HuH-7 (cell line): ENCODE results near the gene IER5.
"Not testable (repeated sequence)": the region's sequence is repeated elsewhere in the genome, so short reads cannot be mapped to it uniquely, and the experiment has no call there.

Experiments
- DNase-seq: peaks from one replicate; pipeline ENCODE4 v3.0.0; 2011; ENCODE audit warnings: low spot score

The IER5 gene

DNA sequence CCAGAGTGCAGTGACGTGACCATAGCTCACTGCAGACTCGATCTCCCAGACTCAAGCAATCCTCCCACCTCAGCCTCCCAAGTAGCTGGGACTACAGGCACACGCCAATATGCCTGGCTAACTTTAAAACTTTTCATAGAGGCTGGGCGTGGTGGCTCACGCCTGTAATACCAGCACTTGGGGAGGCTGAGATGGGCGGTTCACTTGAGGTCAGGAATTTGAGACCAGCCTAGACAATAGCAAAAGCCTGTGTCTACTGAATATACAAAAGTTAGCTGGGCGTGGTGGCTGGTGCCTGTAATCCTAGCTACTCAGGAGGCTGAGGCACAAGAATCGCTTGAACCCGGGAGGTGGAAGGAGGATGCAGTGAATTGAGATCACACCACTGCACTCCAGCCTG is 27.5 kb downstream of the IER5 start:
- DNase-seq, result not testable (repeated sequence)

DNA sequence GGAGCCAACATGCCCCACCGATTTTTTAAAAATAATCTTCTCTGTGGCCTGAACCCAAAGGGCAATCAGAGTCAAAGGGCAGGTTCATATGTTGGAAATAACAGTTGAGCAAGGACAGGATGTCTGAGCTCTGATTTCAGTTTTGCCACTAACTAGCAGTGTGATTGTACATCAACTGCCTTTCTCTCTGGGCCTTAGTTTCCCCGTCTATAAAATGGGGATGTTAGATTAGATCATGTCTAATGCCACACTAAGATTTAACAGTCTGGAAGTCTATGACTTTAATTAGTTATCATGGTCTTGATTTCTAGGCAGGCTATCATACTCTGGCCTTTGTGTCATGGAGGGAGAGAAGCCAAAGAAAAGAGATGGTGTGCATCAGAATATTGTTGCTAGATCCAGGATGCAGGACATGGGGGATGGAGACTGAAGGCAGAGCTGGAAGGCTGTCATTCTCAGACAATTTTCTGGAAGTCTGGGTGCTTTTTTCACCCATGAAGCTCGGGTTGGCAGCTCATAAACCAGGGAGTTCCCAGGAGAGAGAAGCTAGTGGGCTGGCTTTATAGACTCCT is 28.4 kb downstream of the IER5 start:
- no peak for DNase-seq

DNA sequence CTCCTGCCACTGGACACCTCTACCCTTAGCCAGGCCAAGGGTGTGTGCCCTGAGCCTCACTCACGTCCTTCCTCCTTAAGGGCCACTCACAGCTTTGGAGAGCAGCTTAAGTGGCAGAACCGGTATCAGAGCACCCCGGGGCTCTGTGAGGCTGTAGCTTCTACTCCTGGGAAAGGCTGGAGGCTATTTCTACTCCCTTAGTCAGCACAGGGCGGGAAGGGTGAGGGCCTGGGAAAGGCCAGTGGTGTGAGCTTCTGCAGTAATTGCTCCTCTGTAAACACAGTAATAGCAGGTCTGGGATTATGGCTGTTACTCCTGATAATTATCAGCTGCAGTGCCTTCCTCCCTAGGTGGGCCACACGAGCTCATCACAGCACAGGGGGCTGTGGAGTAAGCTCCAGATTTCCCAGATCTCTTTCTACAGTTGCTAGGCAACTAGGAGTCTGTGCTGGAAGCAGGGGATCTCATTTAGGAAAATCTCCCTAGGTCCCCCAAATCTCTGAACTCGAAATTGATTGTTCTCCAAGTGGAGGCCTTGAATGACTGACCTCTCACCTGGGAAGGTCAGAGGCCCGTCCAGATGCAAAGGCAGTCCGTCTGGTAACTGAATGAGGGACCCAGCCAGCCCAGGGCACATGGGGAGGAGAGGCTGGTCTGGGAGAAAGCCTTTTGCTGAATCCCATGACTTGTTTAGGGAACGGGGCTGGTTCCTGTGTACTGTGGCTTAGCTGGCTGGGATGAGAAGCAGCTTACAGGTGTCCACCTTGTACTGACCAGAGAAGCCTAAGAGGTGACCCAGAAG is 29.3 kb downstream of the IER5 start:
- no peak for DNase-seq

GRCh38 chr1:181119093-181119989 is 30.8 kb downstream of the IER5 start:
- DNase-seq, result no peak

DNA sequence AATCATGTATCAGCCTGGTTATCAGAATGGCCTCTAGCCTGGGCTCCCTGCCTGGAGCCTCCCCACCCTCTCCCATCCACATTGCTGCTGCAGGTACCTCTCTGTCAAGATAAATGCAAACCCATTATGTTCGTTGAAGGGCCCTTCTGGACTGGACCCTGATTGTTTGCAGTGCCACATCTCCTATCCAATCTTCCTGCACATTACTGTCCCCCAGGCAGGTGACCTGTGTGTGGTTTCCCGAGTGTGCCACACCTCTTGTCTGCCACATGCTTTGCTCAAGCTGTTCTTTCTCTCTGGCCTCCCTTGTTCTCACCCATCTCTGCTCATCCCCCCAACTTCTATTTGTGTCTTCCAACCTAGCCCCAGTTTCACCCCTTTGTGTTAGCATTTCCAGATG is 32.4 kb downstream of the IER5 start:
- DNase-seq, result no peak

- DNase-seq, result no peak
Measured at GRCh38 chr1:181121498-181121897, 33.0 kb downstream of the IER5 start.

DNA sequence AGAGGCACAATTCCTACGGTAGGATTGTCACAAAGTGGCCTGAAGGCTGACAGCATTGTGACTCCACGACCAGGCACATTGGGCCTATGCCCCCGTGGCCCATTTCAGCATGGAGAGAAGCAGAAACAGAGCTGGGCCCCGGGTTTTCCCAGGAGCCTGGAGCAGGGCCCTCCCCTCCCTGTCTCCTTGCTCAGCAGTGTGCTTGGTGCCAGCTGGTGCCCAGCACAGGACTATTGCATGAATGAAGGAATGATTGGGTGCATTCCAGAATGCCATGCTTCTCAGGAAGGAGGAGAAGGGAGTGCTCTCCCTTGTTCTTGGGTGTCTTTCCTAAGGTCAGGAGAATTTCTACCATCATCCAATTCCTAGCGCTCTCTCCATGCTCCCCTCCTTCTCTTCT is 33.7 kb downstream of the IER5 start:
- DNase-seq, result no peak

- no peak for DNase-seq
Measured at GRCh38 chr1:181123173-181123572, 34.7 kb downstream of the IER5 start.

DNA sequence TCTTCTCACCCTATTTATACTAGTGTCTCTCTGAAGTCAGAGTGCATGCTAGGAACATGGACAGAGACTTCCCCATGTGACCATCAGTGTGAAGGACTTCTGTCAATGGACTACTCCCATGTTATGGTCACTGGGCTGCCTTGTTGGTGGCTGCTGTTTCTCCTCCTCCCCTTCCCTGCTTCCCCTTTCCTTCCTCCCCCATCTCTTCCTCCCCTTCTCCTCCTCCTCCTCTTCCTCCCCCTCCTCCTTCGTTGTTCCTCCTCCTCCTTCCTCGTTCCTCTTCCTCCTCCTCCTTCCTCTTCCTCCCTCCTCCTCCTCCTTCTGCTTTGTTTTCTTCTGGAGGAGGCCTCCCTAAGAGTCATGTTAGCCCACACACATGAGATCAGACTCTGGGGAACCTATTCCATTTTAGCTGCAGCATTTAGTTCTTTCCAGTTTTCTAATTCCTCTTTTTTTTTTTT is 35.8 kb downstream of the IER5 start:
- no peak for DNase-seq

DNA sequence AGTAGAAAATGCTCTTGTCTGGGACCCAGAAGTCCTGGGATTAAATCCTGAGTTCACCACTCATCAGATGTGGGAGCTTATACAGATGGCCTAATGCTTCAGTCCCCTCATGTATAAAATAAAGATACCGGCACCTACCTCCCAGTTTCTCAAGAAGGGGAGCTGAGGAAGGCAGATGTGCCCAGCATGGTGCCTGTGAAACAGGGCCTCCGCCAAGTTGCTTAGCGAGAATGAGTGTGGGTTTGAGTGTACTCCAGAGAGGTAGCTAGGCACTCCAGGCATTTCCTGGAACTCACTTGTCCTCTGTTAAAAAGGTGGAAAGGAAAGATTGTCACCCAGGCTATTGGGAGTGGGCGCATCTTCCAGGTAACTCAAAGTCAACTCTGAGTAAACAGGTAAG is 37.8 kb downstream of the IER5 start:
- DNase-seq, result no peak

DNA sequence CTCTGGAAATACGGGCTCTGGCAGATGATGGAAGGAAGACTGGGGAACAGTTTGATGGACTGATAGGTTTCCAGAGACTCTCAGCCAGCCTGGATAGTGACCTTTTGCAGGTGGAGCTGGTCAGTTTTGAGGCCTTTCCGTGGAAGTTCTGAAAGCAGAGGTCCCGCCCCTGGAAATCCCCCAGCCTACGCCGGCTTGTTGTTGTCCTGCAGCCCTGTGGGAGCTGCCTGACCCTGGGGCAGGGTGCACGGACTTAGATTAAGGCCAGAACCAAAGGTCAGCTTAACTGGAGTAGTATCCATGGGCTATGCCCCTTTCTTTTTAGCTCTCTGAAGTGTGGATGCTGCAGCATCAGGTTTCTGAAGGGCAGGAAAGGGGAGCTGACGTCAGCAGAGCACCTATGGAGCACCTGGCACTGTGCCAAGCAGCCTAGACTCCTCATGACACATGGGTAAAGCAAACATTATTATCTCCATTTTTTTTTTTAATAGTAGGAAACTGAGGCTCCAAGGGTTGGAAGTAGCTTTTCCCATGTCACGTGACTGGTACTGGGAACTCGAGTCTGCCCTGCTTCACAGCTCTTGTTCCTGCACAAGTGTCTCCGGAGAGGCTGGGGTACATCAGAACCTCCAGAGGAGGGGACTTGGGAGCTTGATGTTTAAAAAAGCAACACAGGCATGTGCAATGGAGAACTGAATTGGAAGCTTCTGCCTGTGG is 38.5 kb downstream of the IER5 start:
- no peak for DNase-seq

DNA sequence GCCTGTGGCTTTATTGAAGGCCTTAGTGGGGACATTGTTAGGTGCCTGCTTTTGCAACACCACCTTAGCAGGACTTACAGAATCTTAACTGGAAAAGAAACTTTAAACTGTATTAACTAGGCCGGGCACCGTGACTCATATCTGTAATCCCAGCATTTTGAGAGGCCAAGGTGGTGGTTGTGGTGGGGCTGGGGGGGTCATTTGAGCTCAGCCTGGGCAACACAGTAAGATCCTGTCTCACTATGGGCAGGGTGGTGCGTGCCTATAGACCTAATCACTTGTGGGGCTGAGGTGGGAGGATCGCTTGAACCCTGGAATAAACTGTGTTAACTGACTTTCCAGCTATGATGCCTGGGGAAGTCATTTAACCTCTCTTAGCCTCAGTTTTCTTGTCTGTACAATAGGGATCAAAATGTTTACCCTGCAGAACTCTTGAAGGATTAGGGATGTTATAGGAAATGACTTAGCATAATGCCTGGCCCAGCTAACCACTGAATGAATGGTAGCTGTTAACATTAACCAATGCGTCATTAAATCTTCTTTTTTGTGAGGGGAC is 39.5 kb downstream of the IER5 start:
- no peak for DNase-seq

DNA sequence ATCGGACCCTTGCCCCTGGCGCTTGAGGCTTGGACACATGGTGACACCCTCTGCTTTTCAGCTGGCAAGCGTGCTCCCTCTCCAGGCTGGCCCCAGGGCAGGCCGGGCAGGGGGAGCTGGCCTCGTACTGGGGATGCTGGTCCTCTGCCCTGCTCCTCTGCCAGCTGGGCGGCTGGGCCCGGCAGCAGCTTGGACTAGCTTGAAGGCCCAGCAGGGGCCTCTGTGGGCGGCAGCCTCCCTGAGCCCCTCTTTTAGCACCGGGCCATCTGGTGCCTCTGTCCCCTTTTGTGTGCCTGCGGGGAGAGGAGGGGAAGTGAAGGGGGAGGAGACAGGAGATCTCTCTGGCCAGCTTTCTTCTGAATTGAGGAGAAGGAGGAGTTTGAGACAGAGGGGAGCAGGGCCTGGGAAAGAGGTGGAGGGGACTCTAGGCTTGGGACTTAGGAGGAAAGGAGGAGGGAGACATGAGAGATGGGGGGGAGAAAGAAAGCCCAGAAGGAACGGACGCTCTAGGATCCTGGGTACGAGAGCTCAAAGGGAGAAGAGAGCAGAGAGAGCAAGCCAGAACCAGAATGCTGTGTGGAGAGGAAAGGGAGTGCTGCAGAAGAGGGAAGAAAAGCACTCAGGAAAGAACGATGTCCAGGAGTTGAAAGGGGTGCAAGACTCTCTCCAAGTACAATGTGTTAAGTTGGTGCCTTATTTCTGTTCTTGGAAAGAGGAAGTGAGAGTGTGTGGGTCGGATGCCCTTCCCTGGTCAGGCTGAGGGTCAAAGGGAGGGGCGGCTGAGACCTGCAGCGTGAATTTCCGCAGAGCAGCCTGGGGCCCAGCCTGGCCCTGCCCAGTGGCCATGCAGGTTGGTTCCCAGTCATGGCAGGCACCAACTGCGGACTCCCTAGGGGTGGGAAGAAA is 40.3 kb downstream of the IER5 start:
- no peak for DNase-seq

GRCh38 chr1:181129771-181130606 is 41.5 kb downstream of the IER5 start:
- no peak for DNase-seq

DNA sequence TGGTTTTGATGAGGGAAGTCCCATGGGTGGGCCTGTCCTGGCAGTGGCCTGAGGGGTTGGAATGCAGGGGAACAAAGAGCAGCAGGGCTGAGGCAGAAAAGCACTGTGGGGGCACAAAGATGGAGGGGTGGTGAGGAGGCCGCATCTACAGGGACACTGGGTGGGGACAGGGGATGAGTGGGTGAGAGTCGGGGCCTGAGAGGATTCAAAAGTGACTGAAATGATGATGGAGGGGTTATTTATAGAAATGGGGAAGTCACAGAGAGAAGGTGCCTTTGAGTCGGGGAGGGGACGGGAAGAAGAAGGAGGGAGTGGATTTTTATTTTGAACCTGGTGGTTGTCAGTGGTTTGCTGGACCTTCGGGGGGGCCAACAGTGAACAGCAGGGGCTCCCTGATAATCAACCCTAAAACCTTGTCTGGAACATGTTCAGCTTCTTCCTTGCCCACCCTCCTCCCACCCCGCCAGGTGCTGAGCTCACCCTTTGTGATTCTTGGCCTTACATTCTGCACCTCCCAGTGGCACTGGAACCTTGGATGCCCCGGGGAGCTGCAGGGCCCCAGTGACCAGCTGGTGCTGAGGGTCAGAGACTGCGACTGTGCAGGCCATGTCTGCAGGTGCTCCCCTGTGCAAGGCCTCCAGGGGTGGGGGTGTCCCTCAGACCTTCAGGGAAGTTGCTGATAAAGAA is 42.9 kb downstream of the IER5 start:
- no peak for DNase-seq

GRCh38 chr1:181133441-181133951 is 45.0 kb downstream of the IER5 start:
- DNase-seq, result no peak

GRCh38 chr1:181133969-181134418 is 45.5 kb downstream of the IER5 start:
- no peak for DNase-seq

DNA sequence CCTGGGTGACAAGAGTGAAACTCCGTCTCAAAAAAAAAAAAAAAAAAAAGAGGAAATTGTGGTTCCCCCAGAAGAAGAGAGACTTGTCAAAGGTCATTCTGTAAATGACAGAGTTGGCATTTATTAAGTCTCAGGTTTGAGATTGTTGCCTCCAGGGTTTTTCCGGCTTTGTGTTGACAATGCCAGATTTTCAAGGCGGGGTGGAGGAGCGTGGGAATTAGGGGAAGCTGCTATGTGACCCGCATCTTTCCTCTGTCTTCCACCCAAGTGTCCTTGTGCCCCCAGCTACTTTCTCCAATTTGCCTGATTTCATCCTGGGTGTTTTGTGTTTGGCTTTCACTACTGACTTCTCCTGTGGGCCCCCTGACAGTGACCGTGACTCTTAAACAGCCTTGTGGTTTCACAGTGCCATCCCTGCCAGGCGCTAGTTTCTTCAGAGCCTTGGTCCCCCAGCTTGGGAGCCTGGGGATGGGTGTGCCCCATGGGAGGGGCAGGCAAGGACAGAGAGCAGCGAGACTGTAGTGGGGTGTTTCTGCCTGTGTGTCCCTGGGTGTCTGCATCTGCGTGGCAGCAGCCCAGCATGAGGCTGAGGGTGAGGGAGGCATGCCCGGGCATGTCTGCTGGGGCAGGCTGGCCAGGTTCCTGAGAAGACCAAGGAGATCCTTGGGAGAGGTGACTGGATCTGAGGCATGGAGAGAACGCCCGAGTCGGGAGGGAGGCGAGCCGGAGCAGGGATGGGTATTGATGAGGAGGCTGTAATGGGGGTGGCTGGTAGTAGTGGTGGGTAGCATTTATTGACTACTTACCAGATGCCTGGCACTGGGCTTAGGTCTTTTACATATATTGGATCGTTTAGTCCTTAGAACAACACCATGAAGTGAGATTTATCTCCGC is 46.3 kb downstream of the IER5 start:
- DNase-seq, result no peak
